ENCODE data around the gene CCDC3.

DNA sequence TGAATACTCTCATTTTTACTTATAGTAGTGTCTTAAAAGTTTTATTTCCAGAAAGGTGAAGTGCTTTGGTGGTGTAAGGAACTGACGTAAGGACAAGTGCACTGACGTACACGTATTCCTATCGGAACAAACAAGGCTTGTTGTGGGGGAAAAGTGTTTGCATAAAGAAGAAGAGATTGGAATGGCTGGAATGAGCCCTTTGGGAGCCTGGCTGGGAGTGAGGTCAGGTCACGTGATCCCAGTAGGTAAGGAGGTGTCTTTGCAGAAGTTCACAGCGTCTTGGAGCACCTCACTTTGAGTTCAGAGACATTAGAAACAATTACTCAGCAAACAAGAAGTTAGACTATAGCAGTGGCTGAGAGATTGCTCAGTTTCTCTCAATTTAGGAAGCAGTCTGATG lies 104.2 kb downstream of the CCDC3 start:
- TF ChIP-seq EZH2phosphoT487 (IDR thresholded peaks at IDR 0.05; ENCODE audit: insufficient read depth, low read depth) (no peak), EZH2 (IDR thresholded peaks at IDR 0.05; ENCODE audit: insufficient read depth, poor library complexity, severe bottlenecking) (no peak)
